Neural progenitor cell (in vitro differentiated cells): Measurements from ENCODE around the gene FAM20C.

Experiments used
- CTCF ChIP-seq: fragments of 200-600 bp; sonication (generic); IDR thresholded peaks from 2 replicates; pipeline ENCODE4 v1.5.1; 2017; ENCODE audit warnings: antibody characterized with exemption, mild to moderate bottlenecking
- EZH2 ChIP-seq: fragments of 200-600 bp; sonication (generic); IDR thresholded peaks from 2 replicates; pipeline ENCODE4 v1.6.1; 2017; ENCODE audit warnings: antibody characterized with exemption, mild to moderate bottlenecking, moderate library complexity
- EZH2phosphoT487 ChIP-seq: fragments of 200-600 bp; sonication (generic); IDR thresholded peaks from 2 replicates; pipeline ENCODE4 v1.6.1; 2017; ENCODE audit warnings: antibody characterized with exemption

DNA sequence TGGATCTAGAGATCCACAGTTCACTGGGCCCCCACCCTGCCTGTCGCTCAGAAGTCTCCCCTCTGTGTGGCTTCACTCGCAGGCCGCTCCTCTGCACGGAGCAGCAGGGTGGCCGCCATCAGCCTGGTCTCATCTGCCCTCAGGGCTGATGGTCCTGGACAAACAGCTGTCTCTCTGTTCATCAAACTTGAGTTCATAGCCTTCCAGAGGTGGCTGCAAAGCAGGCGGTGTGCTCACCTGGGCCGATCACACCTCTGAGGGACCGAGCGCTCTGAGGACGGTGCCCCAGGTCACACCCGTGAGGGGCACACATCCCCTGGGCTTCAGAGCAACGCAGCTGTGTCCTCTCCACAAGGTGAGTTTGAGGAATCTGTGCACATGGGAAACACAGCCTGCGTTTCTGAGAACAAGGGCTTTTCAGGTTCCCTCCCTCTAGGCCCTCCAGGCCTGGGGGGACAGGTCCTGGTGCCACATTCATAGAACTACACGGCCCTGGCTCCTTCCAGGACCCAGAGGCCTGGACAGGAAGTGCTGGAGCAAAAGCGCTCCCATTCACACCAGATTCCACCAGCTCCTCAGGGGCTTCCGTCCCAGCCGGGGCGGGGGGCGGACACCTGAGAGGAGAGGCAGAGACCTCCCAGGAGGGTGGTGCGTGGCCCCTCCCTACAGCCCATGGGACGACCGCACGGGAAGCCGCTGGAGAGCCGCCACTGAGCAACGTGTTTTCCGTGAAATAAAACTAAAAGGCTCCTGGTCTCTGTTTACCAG, 31.2 kb upstream of the FAM20C start:
- TF ChIP-seq CTCF = no peak
- no peak for TF ChIP-seq EZH2
- TF ChIP-seq EZH2phosphoT487 = no peak
